Activated CD4-positive, alpha-beta T cell treated with anti-CD3 and anti-CD28 coated beads, Interleukin-2, amount 50 U/mL, for 1 hour (primary cell): ENCODE results near the gene ACSM3.

Experiments
- DNase-seq: peaks from one replicate; pipeline ENCODE4 v3.0.0-alpha.2; 2020

Gene ACSM3

GRCh38 chr16:20807862-20808261, 44.0 kb downstream of the ACSM3 start:
- no peak for DNase-seq

DNA sequence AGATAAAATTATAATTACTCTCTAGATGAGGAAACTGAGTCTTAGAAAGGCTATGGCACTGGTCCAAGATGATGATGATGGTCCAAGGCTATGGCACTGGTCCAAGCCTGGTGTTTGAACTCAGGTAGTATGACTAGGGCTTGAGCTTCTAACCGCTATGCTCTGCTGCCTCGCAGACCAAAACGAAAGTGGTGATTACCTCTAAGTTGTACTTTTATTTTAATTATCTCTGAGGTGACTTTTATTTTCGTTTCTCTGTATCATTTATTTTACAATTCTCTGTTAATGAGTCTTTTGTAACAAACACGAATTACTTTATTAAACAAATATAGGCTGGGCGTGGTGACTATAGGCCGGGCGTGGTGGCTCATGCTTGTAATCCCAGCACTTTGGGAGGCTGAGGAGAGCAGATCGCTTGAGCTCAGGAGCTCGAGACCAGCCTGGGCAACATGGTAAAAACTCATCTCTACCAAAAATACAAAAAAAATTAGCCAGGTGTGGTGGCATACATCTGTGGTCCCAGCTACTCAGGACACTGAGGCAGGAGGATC, 48.1 kb downstream of the ACSM3 start:
- no peak for DNase-seq

DNA sequence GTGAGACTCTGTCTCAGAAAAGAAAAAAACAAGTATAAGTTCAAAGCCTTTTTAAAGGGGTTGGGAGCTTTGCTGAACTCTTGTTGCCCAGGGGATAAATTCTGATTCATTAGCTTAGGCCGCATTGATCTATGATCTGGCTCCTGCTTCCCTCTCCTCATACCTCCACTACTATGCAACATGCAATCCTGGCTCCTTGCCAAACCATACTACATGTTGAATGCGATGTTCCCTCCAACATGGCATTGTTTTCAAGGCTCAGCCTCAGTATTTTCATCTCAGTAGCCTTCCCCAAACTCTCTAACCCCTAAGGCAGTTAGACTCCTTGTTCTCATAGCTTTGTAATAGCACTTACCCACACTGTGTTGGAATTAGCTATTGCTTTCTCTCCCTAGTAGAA, 48.7 kb downstream of the ACSM3 start:
- DNase-seq, result no peak

GRCh38 chr16:20814784-20815183, 51.0 kb downstream of the ACSM3 start:
- no peak for DNase-seq

- DNase-seq, result no peak
These were observed 55.2 kb downstream of the ACSM3 start for GRCh38 chr16:20818929-20819585.

DNA sequence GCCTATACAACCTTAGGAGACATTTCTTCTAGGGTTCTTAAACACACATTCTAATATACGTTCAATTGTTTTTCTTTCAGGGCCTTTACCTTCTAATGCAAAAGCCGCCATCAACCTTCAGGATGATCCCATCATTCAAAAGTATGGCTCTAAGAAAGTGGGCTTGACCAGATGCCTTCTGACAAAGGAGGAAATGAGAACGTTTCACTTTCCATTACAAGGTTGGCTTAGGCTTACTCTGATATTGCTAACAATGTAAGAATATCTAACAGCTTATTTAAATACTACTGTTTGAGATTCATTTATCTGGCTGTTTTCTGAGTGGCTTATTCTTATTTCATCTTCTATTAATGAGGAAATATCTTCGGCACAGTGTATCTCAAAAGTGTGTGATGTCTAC, 57.9 kb downstream of the ACSM3 start:
- no peak for DNase-seq

DNA sequence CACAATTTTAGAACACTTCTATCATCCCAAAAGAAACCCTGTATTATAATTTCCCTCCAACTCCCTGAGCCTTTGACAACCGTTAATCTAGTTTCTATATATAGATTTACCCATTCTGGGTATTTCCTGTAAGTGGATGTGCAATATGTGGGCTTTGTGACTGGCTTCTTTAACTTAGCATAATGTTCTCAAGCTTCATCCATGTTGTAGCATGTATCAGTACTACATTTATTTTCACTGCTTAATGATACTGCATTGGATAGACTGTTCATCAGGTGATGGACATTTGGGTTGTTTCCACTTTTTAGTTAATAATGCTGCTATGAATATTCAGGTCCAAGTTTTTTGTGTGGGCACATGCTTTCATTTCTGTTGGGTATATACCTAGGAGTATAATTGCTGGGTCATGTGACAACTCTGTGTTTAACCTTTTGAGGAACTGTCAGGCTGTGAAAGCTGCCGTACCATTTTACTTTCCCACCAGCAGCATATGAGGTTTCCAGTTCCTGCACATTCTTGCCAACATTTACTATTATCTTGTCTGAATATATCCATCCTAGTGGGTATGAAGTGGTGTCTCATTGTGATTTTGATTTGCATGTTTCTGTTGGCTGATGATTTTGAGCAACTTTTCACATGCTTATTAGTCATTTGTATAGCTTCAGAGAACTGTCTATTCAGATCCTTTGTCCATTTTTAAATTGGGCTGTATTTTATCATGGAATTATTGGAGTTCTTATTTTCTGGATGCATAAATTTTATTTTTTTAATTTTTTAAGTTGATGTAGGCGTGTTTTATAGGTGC, 58.9 kb downstream of the ACSM3 start:
- no peak for DNase-seq

GRCh38 chr16:20826039-20826566, 62.3 kb downstream of the ACSM3 start:
- DNase-seq, result no peak

GRCh38 chr16:20829536-20829935, 65.7 kb downstream of the ACSM3 start:
- DNase-seq, result no peak

GRCh38 chr16:20830372-20830771, 66.6 kb downstream of the ACSM3 start:
- DNase-seq, result no peak

DNA sequence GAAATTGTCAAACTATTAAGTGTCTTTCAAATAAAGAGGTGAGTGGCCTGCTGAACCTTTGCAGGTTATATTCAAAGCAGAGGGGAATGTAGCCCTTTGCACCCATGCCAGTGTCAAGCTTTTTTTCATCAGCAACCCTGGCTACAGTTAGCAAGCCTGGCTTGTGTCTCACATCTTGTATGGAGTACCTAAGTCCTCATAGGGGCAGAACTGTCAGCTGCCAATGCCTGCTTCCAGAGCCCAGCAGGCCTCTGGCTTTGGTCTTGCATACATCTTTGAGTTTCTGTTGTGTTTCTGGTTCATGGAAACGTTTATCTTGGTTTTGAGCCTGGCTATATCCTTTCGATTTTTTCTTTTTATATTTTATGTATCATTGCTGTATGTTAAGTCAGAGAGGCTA, 69.3 kb downstream of the ACSM3 start:
- DNase-seq, result no peak

GRCh38 chr16:20838240-20838639, 74.4 kb downstream of the ACSM3 start:
- no peak for DNase-seq

DNA sequence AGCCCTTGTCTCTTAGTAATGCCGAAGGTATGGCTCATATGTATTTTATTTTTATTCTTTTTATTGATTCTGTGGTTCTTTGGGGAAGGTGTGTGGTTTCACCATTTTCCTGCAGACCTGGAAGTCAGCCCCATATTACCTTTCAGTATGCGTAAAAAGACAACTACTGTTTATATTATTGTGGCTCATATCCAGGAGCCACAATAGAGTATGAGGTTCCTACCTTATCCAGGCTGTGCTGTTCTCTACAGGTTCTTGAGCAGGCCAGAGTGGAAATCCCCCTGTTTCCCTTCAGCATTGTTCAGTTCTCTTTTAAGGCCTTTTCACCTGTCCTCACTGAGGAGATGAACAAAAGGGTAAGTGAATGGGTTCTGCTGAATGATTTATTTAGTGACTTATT, 75.7 kb downstream of the ACSM3 start:
- no peak for DNase-seq

DNA sequence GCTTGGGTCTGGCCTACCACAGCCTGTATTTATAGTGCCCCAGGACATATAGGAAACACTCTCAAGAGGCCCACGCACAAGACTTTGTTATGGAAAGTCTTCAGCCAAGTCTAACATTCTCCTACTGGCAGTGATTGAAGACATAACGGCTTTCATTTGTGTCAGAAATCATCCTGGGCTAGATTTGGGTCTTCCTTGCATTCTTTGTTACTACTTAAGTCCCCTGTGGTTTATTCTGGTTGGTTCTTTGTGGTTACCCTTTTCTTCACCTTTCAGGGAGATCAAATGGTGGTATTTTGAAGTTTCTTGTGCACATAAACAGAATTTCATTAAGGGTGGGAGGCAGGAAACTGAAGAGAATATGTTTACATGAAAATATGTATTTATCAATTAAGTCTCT, 80.2 kb downstream of the ACSM3 start:
- no peak for DNase-seq

GRCh38 chr16:20844588-20844987, 80.8 kb downstream of the ACSM3 start:
- no peak for DNase-seq

GRCh38 chr16:20846030-20846429, 82.2 kb downstream of the ACSM3 start:
- no peak for DNase-seq

- no peak for DNase-seq
These were observed 82.7 kb downstream of the ACSM3 start for GRCh38 chr16:20846551-20846950.
